SJSA1 (cell line): Measurements from ENCODE around the gene CD276. TPM values are rescaled to one million over a fixed set of nuclear protein-coding genes. Genes with fewer than 3 reads are reported as not detected.

Source experiments
- DNase-seq, 2 experiments: peaks; one replicate each; pipeline ENCODE4 v3.0.0-alpha.2; 2015 to 2020; ENCODE audit warnings: low spot score in 2 of 2, low read depth in 1 of 2
- H3K27ac ChIP-seq: fragments of 250-450 bp; sonication (Bioruptor Pico); 2 replicates; pipeline ENCODE4 v1.5.1; 2020; ENCODE audit warnings: mild to moderate bottlenecking, moderate library complexity
- H3K27me3 ChIP-seq: fragments of 250-450 bp; sonication (Bioruptor Pico); replicated peaks from 2 replicates; pipeline ENCODE4 v1.5.1; 2020; ENCODE audit warnings: mild to moderate bottlenecking, moderate library complexity
- H3K36me3 ChIP-seq: fragments of 250-450 bp; sonication (Bioruptor Pico); 2 replicates; pipeline ENCODE4 v1.5.1; 2020; ENCODE audit warnings: mild to moderate bottlenecking
- H3K4me1 ChIP-seq: fragments of 250-450 bp; sonication (Bioruptor Pico); replicated peaks from 2 replicates; pipeline ENCODE4 v1.6.1; 2021; ENCODE audit warnings: mild to moderate bottlenecking
- H3K4me3 ChIP-seq: fragments of 250-450 bp; sonication (Bioruptor Pico); 2 replicates; pipeline ENCODE4 v1.5.1; 2020; ENCODE audit warnings: mild to moderate bottlenecking
- H3K9me3 ChIP-seq: fragments of 250-450 bp; sonication (Bioruptor Pico); replicated peaks from 2 replicates; pipeline ENCODE4 v1.5.1; 2020; ENCODE audit warnings: mild to moderate bottlenecking
- total RNA-seq: library from RNA; depleted of rRNA; stranded (reverse); fragments of >200 nt; shearing (Covaris generic); gene quantifications from 2 replicates; pipeline ENCODE4 v1.2.3, GENCODE V29; 2014

Gene CD276
- total RNA-seq, 1 experiment from 2014 or later, result 81.2 TPM

- no peaks in the 10 kb centered on the region for H3K36me3 ChIP-seq
- no peak for DNase-seq
- peaks cover 9% of the 10 kb centered on the region for H3K4me1 ChIP-seq
- H3K4me3 ChIP-seq, result no peak overlapping the region
- no peak overlapping the region for H3K27ac ChIP-seq
- peaks cover 13% of the 10 kb centered on the region; the same call in 1 of the 2 replicates for H3K27me3 ChIP-seq
- H3K9me3 ChIP-seq, result no peaks in the 10 kb centered on the region
These were observed 5.7 kb upstream of the CD276 start for GRCh38 chr15:73678498-73678897.

- Histone ChIP-seq H3K9me3 (no peaks in the 10 kb centered on the region), H3K4me1 (peaks cover 14% of the 10 kb centered on the region)
These were observed 5.0 kb upstream of the CD276 start for GRCh38 chr15:73679180-73679579.

GRCh38 chr15:73679964-73680363, 4.2 kb upstream of the CD276 start:
- Histone ChIP-seq H3K36me3 (peaks cover 5% of the 10 kb centered on the region), H3K27me3 (0 out of 2 replicates have a peak, but pooled peaks cover 2% of the 10 kb centered on the region), H3K9me3 (no peaks in the 10 kb centered on the region), H3K4me1 (peaks cover 14% of the 10 kb centered on the region), H3K27ac (no peak overlapping the region), H3K4me3 (no peak overlapping the region)
- DNase-seq, result no peak

More at GRCh38 chr15:73679180-73679579, 5.0 kb upstream of the CD276 start:
- Histone ChIP-seq H3K27me3 (peaks cover 10% of the 10 kb centered on the region; the same call in 1 of the 2 replicates), H3K27ac (no peak overlapping the region), H3K4me3 (no peak overlapping the region), H3K36me3 (peaks cover under 1% of the 10 kb centered on the region)
- DNase-seq, result no peak

- DNase-seq, result no peak
- H3K36me3 ChIP-seq, result peaks cover 5% of the 10 kb centered on the region
These were observed 3.6 kb upstream of the CD276 start for GRCh38 chr15:73680549-73680948.

GRCh38 chr15:73681063-73681462, 3.1 kb upstream of the CD276 start:
- no peak overlapping the region for H3K4me3 ChIP-seq
- H3K27ac ChIP-seq, result no peak overlapping the region
- no peaks in the 10 kb centered on the region for H3K27me3 ChIP-seq
- no peaks in the 10 kb centered on the region for H3K9me3 ChIP-seq
- no peak for DNase-seq
- H3K36me3 ChIP-seq, result peaks cover 5% of the 10 kb centered on the region
- H3K4me1 ChIP-seq, result peaks cover 20% of the 10 kb centered on the region

More at GRCh38 chr15:73680549-73680948, 3.6 kb upstream of the CD276 start:
- Histone ChIP-seq H3K4me3 (no peak overlapping the region), H3K27me3 (no peaks in the 10 kb centered on the region), H3K4me1 (peaks cover 15% of the 10 kb centered on the region), H3K27ac (no peak overlapping the region), H3K9me3 (no peaks in the 10 kb centered on the region)

- no peak overlapping the region for H3K27ac ChIP-seq
- no peak for DNase-seq
- H3K4me1 ChIP-seq, result peaks cover 30% of the 10 kb centered on the region
These were observed 2.2 kb upstream of the CD276 start for GRCh38 chr15:73681856-73682599.

GRCh38 chr15:73682600-73683090, 1.5 kb upstream of the CD276 start:
- no peak for DNase-seq
- no peaks in the 10 kb centered on the region for H3K9me3 ChIP-seq
- H3K4me3 ChIP-seq, result no peak overlapping the region
- peaks cover 10% of the 10 kb centered on the region for H3K36me3 ChIP-seq
- H3K27me3 ChIP-seq, result no peaks in the 10 kb centered on the region
- no peak overlapping the region for H3K27ac ChIP-seq
- peaks cover 36% of the 10 kb centered on the region for H3K4me1 ChIP-seq

More at GRCh38 chr15:73681856-73682599, 2.2 kb upstream of the CD276 start:
- Histone ChIP-seq H3K4me3 (no peak overlapping the region), H3K9me3 (no peaks in the 10 kb centered on the region), H3K27me3 (no peaks in the 10 kb centered on the region), H3K36me3 (peaks cover 5% of the 10 kb centered on the region)

- Histone ChIP-seq H3K9me3 (no peaks in the 10 kb centered on the region), H3K27ac (peak overlapping the region; percentile 65), H3K36me3 (peaks cover 10% of the 10 kb centered on the region), H3K27me3 (no peaks in the 10 kb centered on the region), H3K4me1 (peaks cover 43% of the 10 kb centered on the region), H3K4me3 (peak overlapping the region; percentile 93)
- DNase-seq, result no peak
These were observed 866 bp upstream of the CD276 start for GRCh38 chr15:73683257-73683776.

- Histone ChIP-seq H3K4me1 (peaks cover 58% of the 10 kb centered on the region), H3K27ac (peak overlapping the region; percentile 65), H3K9me3 (no peaks in the 10 kb centered on the region), H3K27me3 (no peaks in the 10 kb centered on the region), H3K36me3 (peaks cover 10% of the 10 kb centered on the region), H3K4me3 (peak overlapping the region; percentile 93)
- DNase-seq, result peak in 1 of 2 experiments; percentile 45
These were observed 635 bp downstream of the CD276 start for GRCh38 chr15:73684581-73685455.

- Histone ChIP-seq H3K27ac (peak overlapping the region; percentile 13), H3K4me1 (peaks cover 62% of the 10 kb centered on the region)
- no peak for DNase-seq
These were observed 1.8 kb downstream of the CD276 start for GRCh38 chr15:73685981-73686380.

GRCh38 chr15:73686781-73687256, 2.6 kb downstream of the CD276 start:
- H3K9me3 ChIP-seq, result no peaks in the 10 kb centered on the region
- H3K36me3 ChIP-seq, result peaks cover 18% of the 10 kb centered on the region
- H3K4me1 ChIP-seq, result peaks cover 70% of the 10 kb centered on the region
- no peaks in the 10 kb centered on the region for H3K27me3 ChIP-seq
- H3K4me3 ChIP-seq, result no peak overlapping the region
- peak overlapping the region; percentile 52 for H3K27ac ChIP-seq
- DNase-seq, result peak; percentile 83 to 86

More at GRCh38 chr15:73685981-73686380, 1.8 kb downstream of the CD276 start:
- Histone ChIP-seq H3K9me3 (no peaks in the 10 kb centered on the region), H3K27me3 (no peaks in the 10 kb centered on the region), H3K36me3 (peaks cover 16% of the 10 kb centered on the region), H3K4me3 (peak overlapping the region; percentile 93; the same call in 1 of the 2 replicates)

- no peaks in the 10 kb centered on the region for H3K9me3 ChIP-seq
- H3K4me1 ChIP-seq, result peaks cover 66% of the 10 kb centered on the region
- H3K27me3 ChIP-seq, result no peaks in the 10 kb centered on the region
- H3K36me3 ChIP-seq, result peaks cover 18% of the 10 kb centered on the region
- no peak for DNase-seq
- peak overlapping the region; percentile 52 for H3K27ac ChIP-seq
- H3K4me3 ChIP-seq, result no peak overlapping the region
These were observed 3.2 kb downstream of the CD276 start for GRCh38 chr15:73687351-73687750.

GRCh38 chr15:73688455-73688854, 4.3 kb downstream of the CD276 start:
- Histone ChIP-seq H3K27me3 (no peaks in the 10 kb centered on the region), H3K36me3 (peaks cover 22% of the 10 kb centered on the region), H3K4me3 (no peak overlapping the region), H3K9me3 (no peaks in the 10 kb centered on the region), H3K27ac (peak overlapping the region; percentile 41), H3K4me1 (peaks cover 61% of the 10 kb centered on the region)
- no peak for DNase-seq
